HG03175 (cell line): ENCODE data around the gene UPP1.

Experiments used
- ATAC-seq: cut with Tn5 transposase; IDR thresholded peaks from one replicate; pipeline ENCODE4 v1.9.1; 2021; ENCODE audit warnings: mild to moderate bottlenecking, moderate library complexity; ENCODE audit not compliant: unreplicated experiment

Gene UPP1

GRCh38 chr7:48085433-48085791, 3.7 kb upstream of the UPP1 start:
- peak; percentile 11 for ATAC-seq

- ATAC-seq = no peak
Measured at GRCh38 chr7:48085942-48086341, 3.1 kb upstream of the UPP1 start.

DNA sequence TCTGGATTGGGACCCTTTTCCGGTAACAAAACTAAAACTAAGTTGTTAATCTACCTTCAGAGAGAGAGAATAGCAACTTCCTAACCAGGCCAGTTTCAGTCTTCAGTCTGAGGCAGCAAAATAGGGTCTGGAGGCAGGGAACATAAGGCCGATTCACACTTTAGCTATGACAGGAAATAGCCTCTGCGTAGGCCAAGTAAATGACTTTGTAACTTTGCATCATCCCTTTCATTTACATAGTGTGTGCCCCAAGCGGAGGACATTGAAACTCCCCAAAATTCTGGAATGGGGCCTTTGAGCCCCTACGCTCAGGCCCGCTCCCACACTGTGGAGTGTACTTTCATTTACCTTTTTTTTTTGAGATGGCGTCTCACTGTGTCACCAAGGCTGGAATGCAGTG, 1.7 kb upstream of the UPP1 start:
- peak; percentile 19 for ATAC-seq

- ATAC-seq = peak; percentile 63
Measured at GRCh38 chr7:48088559-48089045, 463 bp upstream of the UPP1 start.

- ATAC-seq = no peak
Measured at GRCh38 chr7:48090095-48090805, 1.2 kb downstream of the UPP1 start.

DNA sequence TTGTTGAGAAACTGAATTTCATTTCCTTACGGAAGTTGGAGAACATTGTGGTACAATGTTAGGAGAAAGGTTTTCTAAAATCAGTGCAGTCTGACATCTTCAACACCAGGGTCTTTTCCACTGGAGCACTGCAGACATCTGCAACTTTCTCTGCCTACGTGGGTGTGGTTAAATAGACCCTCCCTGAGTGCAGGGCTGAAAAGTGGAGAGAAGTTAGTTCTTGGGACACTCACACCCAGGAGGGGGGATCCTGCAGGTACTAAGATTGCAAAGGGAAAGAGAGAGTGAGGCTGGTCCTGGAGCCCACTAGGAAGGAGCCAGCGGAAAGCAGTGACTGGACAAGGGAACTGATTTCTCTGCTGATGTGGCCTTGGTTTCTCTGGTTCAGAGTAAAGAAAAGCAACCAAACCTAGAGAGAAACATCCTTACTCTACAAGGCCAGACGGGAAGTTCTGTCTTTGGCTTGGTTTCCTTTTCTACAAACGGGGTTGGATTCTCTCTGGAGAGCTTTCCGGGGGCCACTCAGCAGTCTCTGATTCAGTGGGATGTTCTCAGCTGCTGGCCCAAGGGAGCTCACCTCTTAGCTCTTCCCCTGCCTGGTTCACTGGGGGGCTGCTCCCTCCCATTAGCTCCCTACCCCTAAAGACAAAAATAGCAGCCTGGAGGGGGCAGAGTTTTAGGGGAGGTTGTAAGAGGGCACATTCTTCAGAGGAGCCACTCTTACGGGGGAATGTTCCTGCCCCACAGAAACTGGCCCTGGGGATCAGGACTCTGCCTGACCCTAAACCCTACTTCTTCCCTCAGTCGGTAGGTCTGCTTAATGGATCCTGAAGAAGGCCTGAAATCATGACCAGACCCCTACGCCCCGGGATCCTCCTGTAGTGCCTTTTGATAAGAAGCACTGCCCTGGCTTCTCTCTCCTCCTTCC, 2.7 kb downstream of the UPP1 start:
- no peak for ATAC-seq

DNA sequence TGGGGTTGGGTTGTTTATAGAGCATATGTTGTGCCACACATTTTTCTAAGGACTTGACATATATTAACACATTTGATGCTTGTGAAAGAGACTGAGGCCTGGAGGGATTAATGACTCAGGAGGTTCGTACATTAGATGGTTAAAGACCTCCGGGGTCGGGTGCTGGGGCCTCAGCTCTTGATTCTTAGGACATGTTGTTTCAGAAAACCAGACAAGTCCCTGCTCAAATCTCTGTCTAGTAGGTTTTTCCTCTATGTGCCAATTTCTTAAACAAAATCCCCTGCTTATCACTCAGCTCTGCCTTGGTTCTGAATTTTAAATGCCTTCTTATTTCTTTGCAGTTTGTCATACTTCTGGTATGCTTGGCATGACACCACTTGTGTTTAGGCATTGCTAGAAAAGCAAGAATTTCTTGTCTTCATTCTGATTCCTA, 5.8 kb downstream of the UPP1 start:
- ATAC-seq = no peak

DNA sequence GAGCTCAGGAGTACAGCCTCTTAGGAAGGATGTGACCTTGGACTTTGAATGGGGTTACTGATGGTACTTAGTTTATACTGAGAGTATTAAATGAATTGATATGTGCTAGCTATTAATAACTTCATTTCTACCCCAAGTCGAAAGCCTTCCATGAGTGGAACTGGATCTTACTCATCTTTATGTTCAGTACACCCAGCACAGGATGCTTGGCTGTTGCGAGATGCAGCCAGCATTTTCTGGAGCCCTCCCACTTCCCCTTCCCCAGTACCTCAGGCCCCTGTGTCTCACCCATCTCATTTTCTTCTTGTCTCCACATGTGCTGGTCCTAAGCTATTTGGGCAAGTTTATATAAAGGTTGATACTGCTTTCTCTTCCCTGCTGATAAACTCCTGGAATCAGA, 7.2 kb downstream of the UPP1 start:
- ATAC-seq = no peak

DNA sequence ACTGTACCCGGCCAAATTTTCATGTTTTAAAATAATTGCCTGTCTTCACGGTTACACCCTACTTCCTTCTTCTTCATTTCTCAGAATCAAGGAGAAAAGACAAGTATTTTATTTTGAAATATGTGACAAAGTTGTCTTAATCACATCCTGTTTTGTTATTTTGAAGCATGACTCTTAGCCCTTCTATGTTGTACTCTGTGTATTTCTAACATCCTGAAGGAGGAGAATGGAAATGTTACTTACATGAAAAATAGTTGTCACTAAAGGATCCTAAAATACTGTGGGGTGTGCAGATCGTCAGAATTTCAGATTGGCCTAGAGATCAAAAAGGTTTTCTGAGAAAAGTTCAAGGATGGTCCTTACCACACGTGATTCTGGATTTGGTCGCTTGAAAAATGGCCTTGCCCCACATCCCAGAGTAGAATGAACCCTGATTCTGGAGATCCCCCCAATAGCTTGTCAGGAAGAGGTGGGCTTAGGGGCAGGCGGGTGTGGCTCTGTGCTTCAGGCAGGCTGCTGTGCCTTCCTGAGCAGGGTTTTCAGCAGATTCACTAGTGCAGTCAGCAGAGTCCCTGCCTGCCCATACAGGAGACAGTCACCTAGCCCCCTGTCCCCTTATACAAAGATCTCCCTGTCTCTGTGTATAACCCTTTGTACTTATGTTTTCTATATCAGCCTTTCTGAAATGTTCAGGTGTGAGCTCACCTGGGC, 8.6 kb downstream of the UPP1 start:
- no peak for ATAC-seq

- ATAC-seq = no peak
Measured at GRCh38 chr7:48098846-48099245, 9.8 kb downstream of the UPP1 start.

GRCh38 chr7:48099781-48100180, 10.7 kb downstream of the UPP1 start:
- no peak for ATAC-seq

DNA sequence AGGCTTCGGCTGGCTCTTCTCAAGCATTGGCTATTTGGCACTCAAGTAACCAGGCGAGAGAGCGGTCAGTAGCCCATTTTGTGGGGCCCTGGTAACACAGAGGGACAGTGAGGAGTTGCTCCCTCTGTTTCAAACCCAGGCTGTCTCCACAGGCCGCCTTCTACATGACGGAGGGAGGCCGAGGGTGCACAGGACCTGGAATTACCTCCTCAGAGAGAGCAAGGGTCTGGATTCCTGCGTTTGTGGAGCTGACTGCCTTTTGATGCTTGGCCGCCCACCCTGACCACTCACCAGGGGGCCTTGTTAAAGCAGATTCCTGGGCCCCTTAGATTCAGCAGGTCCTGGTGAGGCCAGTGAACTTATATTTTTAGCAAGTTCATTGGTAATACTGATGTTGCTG, 12.3 kb downstream of the UPP1 start:
- ATAC-seq = no peak

- ATAC-seq = no peak
Measured at GRCh38 chr7:48101968-48102367, 12.9 kb downstream of the UPP1 start.

GRCh38 chr7:48102530-48102929, 13.5 kb downstream of the UPP1 start:
- ATAC-seq = no peak

- no peak for ATAC-seq
Measured at GRCh38 chr7:48105045-48105444, 16.0 kb downstream of the UPP1 start.

DNA sequence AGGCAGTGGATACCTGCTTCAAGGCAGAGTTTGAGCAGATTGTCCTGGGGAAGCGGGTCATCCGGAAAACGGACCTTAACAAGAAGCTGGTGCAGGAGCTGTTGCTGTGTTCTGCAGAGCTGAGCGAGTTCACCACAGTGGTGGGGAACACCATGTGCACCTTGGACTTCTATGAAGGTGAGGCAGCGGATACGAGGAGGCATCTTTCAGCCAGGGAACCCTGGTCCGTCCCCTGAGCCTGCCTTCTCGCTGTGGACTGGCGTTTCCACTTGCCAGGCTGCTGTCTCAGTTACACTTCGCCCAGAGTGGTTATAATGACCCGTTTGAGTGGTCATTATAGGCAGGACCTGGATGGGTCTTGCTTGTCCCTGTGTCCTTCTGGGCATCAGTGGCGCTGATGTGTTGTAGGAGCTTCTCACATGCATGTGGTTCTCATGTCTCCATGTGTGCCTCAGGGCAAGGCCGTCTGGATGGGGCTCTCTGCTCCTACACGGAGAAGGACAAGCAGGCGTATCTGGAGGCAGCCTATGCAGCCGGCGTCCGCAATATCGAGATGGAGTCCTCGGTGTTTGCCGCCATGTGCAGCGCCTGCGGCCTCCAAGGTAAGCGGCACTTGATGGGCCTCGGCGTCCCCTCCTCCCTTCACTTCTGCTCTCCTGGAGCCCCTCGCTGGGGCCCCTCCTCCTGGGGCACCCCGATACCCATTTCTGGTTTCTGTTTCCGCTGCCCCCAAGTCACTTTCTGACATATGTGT, 18.0 kb downstream of the UPP1 start:
- no peak for ATAC-seq

DNA sequence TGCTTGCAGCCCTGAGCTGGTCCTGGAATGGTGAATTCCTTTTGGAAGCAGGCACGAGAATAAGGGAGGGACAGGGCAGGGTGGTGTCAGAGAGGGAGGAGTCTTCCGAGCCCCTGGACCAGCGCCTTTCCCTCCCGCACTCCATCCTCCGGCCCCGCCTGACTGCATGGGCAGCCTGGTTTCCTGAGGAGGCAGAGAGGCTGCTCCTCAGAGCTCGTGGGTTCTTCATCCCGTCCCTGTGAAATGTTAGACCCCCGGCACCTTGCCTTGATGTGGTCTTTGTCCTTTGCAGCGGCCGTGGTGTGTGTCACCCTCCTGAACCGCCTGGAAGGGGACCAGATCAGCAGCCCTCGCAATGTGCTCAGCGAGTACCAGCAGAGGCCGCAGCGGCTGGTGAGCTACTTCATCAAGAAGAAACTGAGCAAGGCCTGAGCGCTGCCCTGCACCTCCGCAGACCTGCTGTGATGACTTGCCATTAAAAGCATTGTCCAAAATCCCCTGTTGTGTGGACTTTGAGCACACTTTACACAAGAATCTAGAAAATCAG, 18.9 kb downstream of the UPP1 start:
- ATAC-seq = no peak

- ATAC-seq = no peak
Measured at GRCh38 chr7:48108959-48109847, 20.1 kb downstream of the UPP1 start.
